Measurements from ENCODE around the gene STARD8.

GRCh38 chrX:68694435-68695205, 47.2 kb downstream of the STARD8 start:
- TF ChIP-seq CTCF (IDR thresholded peaks at IDR 0.05; ENCODE audit: poor library complexity, severe bottlenecking) (no peak), SMC3 (conservative IDR thresholded peaks at IDR 0.05; ENCODE audit: poor library complexity) (no peak), REST (IDR thresholded peaks at IDR 0.05; ENCODE audit: borderline replicate concordance) (no peak), MXI1 (conservative IDR thresholded peaks at IDR 0.05; ENCODE audit: poor library complexity, severe bottlenecking) (no peak)
